ENCODE measurements around the gene ADAMTS17.

- TF ChIP-seq POLR2A (IDR thresholded peaks at IDR 0.05; ENCODE audit: low read length) (no peak), GATA1 (IDR thresholded peaks at IDR 0.05; ENCODE audit: low read depth, low read length) (no peak)
Measured at GRCh38 chr15:100075229-100075628, 266.5 kb downstream of the ADAMTS17 start.
